GM18507 (cell line): ENCODE results near the gene SRR.
"Not testable (repeated sequence)": the region's sequence is repeated elsewhere in the genome, so short reads cannot be mapped to it uniquely, and the experiment has no call there.

Experiments used
- DNase-seq: peaks from one replicate; pipeline ENCODE4 v3.0.0; 2011; ENCODE audit warnings: low read depth; ENCODE audit not compliant: insufficient read length; ENCODE audit errors: extremely low spot score
- FAIRE-seq: peaks from 2 replicates; lab custom pipeline; 2011; peaks lifted over from hg19 to GRCh38; lab: Jason Lieb, UNC

Gene SRR

GRCh38 chr17:2282297-2282873 is 21.4 kb upstream of the SRR start:
- FAIRE-seq (peak; percentile 67), DNase-seq (peak; percentile 23)

DNA sequence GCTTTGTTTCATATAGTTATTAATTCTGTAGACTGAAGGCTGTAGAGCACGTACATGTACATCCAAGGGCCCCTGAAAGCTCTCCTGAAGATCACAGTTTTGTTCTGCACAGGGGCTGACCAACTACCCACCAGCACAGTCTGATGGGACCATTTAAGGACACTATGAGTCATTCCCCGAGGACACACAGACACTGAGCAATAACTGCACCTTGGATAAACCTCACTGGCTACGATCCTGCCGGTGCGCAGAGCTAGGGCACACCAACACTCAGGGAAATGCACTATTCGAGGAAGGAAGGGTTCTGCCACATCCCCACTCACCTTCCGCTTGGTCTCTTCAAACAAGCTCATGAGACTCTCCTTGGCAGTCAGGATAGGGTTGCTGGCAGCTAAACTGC is 20.4 kb upstream of the SRR start:
- FAIRE-seq (no peak), DNase-seq (no peak)

DNA sequence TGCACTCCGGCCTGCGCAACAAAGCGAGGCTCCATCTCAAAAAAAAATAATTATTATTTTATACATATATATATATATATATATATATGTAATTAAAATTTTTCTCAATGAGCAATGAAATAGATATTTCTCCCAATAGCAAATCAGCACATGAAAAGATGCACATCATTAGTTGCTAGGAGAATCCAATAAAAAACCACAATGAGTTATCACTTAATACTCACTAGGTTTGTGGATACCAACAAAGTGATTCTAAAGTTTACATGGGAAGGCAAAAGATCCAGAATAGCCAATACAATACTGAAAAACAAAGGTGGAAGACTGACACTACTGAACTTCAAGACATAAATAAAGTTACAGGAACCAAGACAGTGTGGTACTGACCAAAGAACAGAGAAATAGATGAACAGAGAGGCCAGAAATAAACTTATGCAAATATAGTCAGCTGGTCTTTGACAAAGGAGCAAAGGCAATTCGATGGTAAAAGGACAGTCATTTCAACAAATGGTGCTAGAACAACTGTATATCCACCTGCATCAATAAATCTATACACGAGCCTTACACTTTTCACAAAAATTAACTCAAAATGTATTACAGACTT is 13.8 kb upstream of the SRR start:
- FAIRE-seq, result peak; percentile 72

DNA sequence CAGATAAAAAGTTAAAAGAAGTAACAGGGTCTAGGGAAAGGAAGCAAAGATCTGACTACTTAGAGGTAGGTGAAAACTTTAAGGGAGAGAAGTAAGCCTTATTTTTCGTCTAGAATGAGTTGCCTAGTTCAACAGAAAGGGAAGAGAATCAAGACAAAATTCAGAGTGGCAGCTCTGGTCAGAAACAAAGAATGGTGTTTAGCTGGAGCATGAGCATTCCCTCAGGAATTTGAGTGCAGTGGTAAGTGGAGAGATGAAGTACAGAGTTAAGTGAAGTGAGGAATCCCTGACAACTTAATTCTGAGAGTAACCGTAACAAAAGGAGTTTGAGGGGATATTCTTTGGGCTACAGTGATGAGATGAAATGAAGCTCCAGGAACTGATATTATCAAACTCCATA is 11.7 kb upstream of the SRR start:
- DNase-seq, result no peak
- FAIRE-seq, result no peak

More for the DNA sequence above, 13.8 kb upstream of the SRR start:
- DNase-seq, result no peak

- peak; percentile 55 for FAIRE-seq
- DNase-seq, result no peak
Measured at GRCh38 chr17:2295575-2295974, 8.2 kb upstream of the SRR start.

- DNase-seq, result no peak
- no peak for FAIRE-seq
Measured at GRCh38 chr17:2297023-2297422, 6.7 kb upstream of the SRR start.

- DNase-seq (no peak), FAIRE-seq (no peak)
Measured at GRCh38 chr17:2299136-2299535, 4.6 kb upstream of the SRR start.

GRCh38 chr17:2299756-2300155 is 4.0 kb upstream of the SRR start:
- no peak for FAIRE-seq

DNA sequence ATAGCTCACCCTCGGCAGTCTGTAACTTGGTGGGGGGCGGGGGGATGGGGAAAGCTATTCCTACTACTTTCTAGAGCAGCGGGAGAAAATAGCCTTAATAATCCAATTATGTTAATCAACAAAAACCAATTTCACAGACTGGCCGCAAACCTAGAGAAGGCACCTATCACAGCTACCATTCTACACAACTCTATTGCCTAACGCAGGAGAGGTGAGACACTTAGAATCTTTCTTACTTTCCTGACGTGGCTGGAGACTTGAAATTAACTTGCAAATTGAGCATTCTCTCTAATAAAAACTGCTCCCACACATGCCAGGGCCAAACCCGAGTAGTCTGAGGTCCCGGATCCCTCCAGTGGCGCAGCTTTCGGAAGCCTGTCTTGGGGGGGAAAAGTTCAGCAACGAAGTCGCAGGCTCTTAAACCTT is 959 bp upstream of the SRR start:
- DNase-seq (no peak), FAIRE-seq (peak; percentile 12)

More at GRCh38 chr17:2299756-2300155, 4.0 kb upstream of the SRR start:
- DNase-seq, result no peak

DNA sequence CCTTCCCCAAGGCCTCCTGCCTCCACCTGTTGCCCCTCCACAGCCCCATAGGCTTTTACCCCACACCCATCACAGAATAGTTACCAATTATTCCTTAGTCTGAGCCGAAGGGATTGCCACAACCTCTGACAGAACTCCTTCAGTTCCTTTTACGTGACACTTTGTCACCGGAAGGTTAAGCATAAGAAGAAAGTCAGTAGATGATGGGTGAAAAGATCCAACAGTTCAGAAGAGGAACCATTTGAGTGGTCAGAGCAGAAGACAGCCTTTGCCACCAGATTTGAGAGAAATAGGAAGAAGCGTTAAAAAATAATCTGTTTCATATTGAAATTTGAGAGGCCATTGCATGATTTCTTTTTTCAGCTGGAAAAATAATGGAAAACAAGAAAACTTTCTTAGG is 1.2 kb downstream of the SRR start:
- DNase-seq (no peak), FAIRE-seq (no peak)

- FAIRE-seq, result no peak
- DNase-seq, result no peak
Measured at GRCh38 chr17:2309338-2310154, 5.8 kb downstream of the SRR start.

GRCh38 chr17:2312736-2313135 is 9.0 kb downstream of the SRR start:
- DNase-seq (no peak), FAIRE-seq (no peak)

DNA sequence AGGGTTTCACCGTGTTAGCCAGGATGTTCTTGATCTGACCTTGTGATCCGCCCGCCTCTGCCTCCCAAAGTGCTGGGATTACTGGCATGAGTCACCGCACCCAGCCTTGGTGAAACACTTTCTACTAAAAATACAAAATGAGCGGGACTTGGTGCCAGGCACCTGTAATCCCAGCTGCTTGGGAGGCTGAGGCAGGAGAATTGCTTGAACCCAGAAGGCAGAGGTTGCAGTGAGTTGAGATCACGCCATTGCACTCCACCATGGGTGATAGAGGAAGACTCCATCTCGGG is 13.1 kb downstream of the SRR start:
- not testable (repeated sequence) for FAIRE-seq, DNase-seq

DNA sequence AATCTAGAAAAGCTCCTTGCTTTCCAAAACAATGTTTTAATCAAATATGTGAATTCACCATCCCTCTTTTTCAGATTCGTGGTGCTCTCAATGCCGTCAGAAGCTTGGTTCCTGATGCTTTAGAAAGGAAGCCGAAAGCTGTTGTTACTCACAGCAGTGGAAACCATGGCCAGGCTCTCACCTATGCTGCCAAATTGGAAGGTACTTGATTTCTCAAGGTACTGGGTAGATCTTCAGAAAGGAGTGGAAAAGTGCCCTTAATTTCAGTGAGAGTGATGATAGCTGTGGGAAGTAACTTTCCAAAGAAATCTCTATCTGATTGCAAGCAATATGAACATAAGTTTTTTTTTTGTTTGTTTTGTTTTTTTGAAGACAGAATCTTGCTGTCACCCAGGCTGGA is 14.0 kb downstream of the SRR start:
- FAIRE-seq (no peak), DNase-seq (no peak)

GRCh38 chr17:2319051-2319450 is 15.3 kb downstream of the SRR start:
- no peak for DNase-seq
- no peak for FAIRE-seq

DNA sequence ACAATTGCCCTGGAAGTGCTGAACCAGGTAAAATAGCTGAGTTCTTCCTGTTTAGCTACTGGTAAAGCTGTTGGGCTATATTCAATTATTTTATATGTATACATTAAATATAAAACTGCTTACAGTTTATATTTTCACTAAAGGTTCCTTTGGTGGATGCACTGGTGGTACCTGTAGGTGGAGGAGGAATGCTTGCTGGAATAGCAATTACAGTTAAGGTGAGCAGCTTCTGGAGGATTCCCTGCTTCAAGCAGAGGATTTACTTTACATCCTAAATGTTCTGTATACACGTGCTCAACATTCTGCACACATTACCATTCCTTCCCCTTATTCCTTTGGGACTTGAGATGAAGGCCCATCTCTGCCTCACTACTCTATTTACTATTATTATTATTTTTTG is 17.6 kb downstream of the SRR start:
- FAIRE-seq (no peak), DNase-seq (no peak)

GRCh38 chr17:2323629-2324314 is 20.0 kb downstream of the SRR start:
- DNase-seq (no peak), FAIRE-seq (no peak)

DNA sequence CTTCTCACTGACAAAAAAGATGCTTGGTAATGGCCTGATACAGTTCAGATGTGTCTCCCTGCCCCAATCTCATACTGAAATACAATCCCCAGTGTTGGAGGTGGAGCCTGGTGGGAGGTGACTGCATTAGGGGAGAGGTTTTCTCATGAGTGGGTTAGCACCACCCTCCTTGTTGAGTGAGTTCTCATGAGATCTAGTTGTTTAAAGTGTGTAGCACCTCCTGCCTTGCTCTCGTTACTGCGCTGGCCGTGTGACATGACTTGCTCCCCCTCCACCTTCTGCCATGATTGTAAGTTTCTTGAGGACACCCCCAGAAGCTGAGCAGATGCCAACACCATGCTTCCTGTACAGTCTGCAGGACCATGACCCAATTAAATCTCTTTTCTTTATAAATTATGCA is 27.6 kb downstream of the SRR start:
- no peak for DNase-seq
- no peak for FAIRE-seq

GRCh38 chr17:2335726-2336214 is 32.0 kb downstream of the SRR start:
- no peak for DNase-seq

GRCh38 chr17:2336215-2336851 is 32.6 kb downstream of the SRR start, which contains the start of gene TSR1:
Gene TSR1, minus strand, starts transcription at chr17:2336457. Its CDS starts 30 bp downstream, at chr17:2336427.
- peak; percentile 95 for FAIRE-seq
- peak; percentile 97 for DNase-seq

More at GRCh38 chr17:2335726-2336214, 32.0 kb downstream of the SRR start:
- FAIRE-seq, result peak; percentile 9
